T47D (cell line): ENCODE results near the gene GTF3C5.

Experiments
- DNase-seq, 2 experiments: peaks; one replicate each; pipeline versions ENCODE4 v3.0.0 to v3.0.0-alpha.2; 2011 to 2012; ENCODE audit warnings: low read depth in 1 of 2, low spot score in 1 of 2
- JUND ChIP-seq: IDR thresholded peaks from 2 replicates; pipeline ENCODE4 v1.6.1; 2012; ENCODE audit warnings: low read depth
- in situ Hi-C: cut with HindIII; loops from 2 replicates; pipeline ENCODE4 v1.10.0; 2016; ENCODE audit warnings: low sequenced_read_pairs, low pct_unique_long_range_greater_than_20kb

The GTF3C5 gene

GRCh38 chr9:133002147-133003070, 28.4 kb upstream of the GTF3C5 start:
- in situ Hi-C loops, result no loop called here
- no peak for TF ChIP-seq JUND
- DNase-seq, result no peak

GRCh38 chr9:133003071-133003461, 27.7 kb upstream of the GTF3C5 start:
- no peak for TF ChIP-seq JUND
- DNase-seq, result no peak
- in situ Hi-C loops, result no loop called here

GRCh38 chr9:133003671-133004090, 27.1 kb upstream of the GTF3C5 start:
- TF ChIP-seq JUND, result no peak
- in situ Hi-C loops, result no loop called here
- DNase-seq, result no peak

GRCh38 chr9:133004091-133004998, 26.5 kb upstream of the GTF3C5 start:
- no peak for DNase-seq
- in situ Hi-C loops, result no loop called here
- TF ChIP-seq JUND, result no peak

GRCh38 chr9:133004999-133005760, 25.6 kb upstream of the GTF3C5 start:
- in situ Hi-C loops, result no loop called here
- no peak for TF ChIP-seq JUND
- DNase-seq, result no peak

- in situ Hi-C loops, result no loop called here
- TF ChIP-seq JUND, result no peak
- no peak for DNase-seq
These were observed 24.8 kb upstream of the GTF3C5 start for GRCh38 chr9:133005957-133006356.

GRCh38 chr9:133006731-133007352, 24.0 kb upstream of the GTF3C5 start:
- TF ChIP-seq JUND, result no peak
- in situ Hi-C loops, result no loop called here
- no peak for DNase-seq

GRCh38 chr9:133008406-133008805, 22.4 kb upstream of the GTF3C5 start:
- TF ChIP-seq JUND, result no peak

GRCh38 chr9:133008824-133009223, 22.0 kb upstream of the GTF3C5 start:
- no peak for TF ChIP-seq JUND
- in situ Hi-C loops, result no loop called here
- DNase-seq, result no peak

More at GRCh38 chr9:133008406-133008805, 22.4 kb upstream of the GTF3C5 start:
- in situ Hi-C loops, result no loop called here
- DNase-seq, result no peak

- in situ Hi-C loops, result no loop called here
- TF ChIP-seq JUND, result no peak
These were observed 20.8 kb upstream of the GTF3C5 start for GRCh38 chr9:133009906-133010582.

GRCh38 chr9:133014696-133015095, 16.1 kb upstream of the GTF3C5 start:
- no peak for TF ChIP-seq JUND
- in situ Hi-C loops, result no loop called here
- no peak for DNase-seq

More at GRCh38 chr9:133009906-133010582, 20.8 kb upstream of the GTF3C5 start:
- DNase-seq, result no peak
